Choroid plexus epithelial cell (primary cell): ENCODE data around the gene RNF138.
A peak's percentile ranks its signal among the peaks of the same experiment; 100 is the strongest.
"Not testable (repeated sequence)": the region's sequence is repeated elsewhere in the genome, so short reads cannot be mapped to it uniquely, and the experiment has no call there.

ENCODE experiments used
- DNase-seq: peaks from one replicate; pipeline ENCODE4 v3.0.0-alpha.2; 2010; ENCODE audit warnings: low read depth
- H3K4me3 ChIP-seq: 2 replicates; pipeline ENCODE4 v1.5.1; 2011; ENCODE audit warnings: low read depth, mild to moderate bottlenecking, control low read depth, low read length, moderate library complexity
- CTCF ChIP-seq: conservative IDR thresholded peaks from 2 replicates; pipeline ENCODE4 v1.5.1; 2011; ENCODE audit warnings: low read depth, mild to moderate bottlenecking, control low read depth, inconsistent platforms, low read length, moderate library complexity

Gene RNF138

GRCh38 chr18:32152705-32153448 is 61.2 kb downstream of the RNF138 start:
- H3K4me3 ChIP-seq, result no peak overlapping the region
- no peak for DNase-seq

GRCh38 chr18:32156855-32157254 is 65.2 kb downstream of the RNF138 start:
- no peak for DNase-seq
- no peak for TF ChIP-seq CTCF

More at GRCh38 chr18:32152705-32153448, 61.2 kb downstream of the RNF138 start:
- no peak for TF ChIP-seq CTCF

DNA sequence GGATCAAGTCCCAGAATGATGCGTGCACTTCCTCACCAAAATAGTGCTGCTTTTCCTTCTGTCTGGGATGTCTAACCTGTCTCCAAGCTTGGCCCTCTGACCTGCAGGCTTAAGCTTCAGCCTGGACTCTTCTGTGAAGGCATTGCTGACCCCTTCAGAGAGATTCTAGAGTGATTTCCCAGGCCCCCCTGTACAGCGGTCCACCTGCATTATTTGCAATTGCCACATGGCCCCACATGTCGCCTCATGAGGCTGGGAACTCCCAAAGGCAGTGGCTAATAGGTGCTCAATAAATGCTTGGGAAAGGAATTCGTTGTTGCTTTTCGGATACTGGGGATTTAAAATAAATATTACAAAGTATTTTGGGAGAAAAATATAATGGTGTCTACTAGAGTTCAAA is 65.9 kb downstream of the RNF138 start:
- no peak for TF ChIP-seq CTCF
- no peak overlapping the region for H3K4me3 ChIP-seq

More at GRCh38 chr18:32156855-32157254, 65.2 kb downstream of the RNF138 start:
- no peak overlapping the region for H3K4me3 ChIP-seq

DNA sequence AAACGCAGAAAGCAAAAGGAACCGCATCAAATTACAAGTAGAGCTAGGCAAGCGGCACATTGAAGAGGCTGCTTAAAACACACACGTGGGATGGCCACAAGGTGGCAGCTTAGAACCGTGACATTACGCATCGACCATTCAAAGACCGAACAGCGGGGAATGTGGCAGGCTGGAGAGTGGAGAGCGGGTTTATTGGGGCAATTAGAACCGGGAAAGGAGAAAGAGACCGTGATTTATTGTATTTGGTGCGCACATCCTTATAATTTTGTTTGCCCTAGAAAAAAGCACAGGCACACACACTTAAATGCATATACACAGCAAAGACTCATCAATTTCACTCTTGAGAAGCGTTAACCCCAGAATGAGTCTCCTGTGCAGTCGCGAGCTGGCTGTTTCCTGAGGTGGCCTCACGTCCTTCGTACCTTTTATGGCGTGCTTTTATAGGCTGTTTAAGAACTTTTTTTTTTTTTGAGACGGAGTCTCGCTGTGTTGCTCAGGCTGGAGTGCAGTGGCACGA is 66.5 kb downstream of the RNF138 start:
- TF ChIP-seq CTCF, result peak; percentile 92
- no peak overlapping the region for H3K4me3 ChIP-seq
- peak; percentile 96 for DNase-seq

More for the DNA sequence above, 65.9 kb downstream of the RNF138 start:
- DNase-seq, result no peak

DNA sequence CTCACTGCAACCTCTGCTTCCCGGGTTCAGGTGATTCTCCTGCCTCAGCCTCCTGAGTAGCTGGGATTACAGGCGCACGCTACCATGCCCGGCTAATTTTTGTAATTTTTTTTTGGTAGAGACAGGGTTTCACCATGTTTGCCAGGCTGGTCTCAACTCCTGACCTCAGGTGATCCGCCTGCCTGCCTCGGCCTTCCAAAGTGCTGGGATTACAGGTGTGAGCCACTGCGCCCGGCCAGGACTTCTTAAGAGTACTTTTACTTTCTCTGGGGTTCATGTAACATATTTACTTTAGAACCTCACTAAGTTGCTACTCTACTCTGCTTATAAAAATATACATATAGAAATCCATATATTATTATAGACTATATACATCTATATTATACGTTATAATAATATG is 67.0 kb downstream of the RNF138 start:
- DNase-seq, H3K4me3 ChIP-seq: not testable (repeated sequence)

GRCh38 chr18:32160547-32160946 is 68.9 kb downstream of the RNF138 start:
- no peak for DNase-seq
- TF ChIP-seq CTCF, result no peak
- H3K4me3 ChIP-seq, result no peak overlapping the region

GRCh38 chr18:32167980-32168730 is 76.5 kb downstream of the RNF138 start:
- TF ChIP-seq CTCF, result no peak
- DNase-seq, result no peak

More at GRCh38 chr18:32167980-32168730, 76.5 kb downstream of the RNF138 start:
- H3K4me3 ChIP-seq, result no peak overlapping the region
